Uterus (tissue), 2 donors: ENCODE results near the gene SMAD4.

Experiments
- POLR2A ChIP-seq, 2 donors: fragments of 450-650 bp; IDR thresholded peaks; one replicate each; pipeline ENCODE4 v1.6.1; 2016; ENCODE audit warnings: antibody characterized with exemption in 2 of 2, mild to moderate bottlenecking in 1 of 2, moderate library complexity in 1 of 2
- TF ChIP-seq, protein P1 (sequence below), 4 experiments: fragments of 200-600 bp in 2 of 4; fragments of 450-650 bp in 2 of 4; sonication (generic) in 2 of 4; IDR thresholded peaks; one replicate each; pipeline ENCODE4 v1.5.1; 2016 to 2019; ENCODE audit warnings: antibody characterized with exemption in 4 of 4, mild to moderate bottlenecking in 2 of 4, moderate library complexity in 1 of 4

- TF ChIP-seq, protein P1, sequence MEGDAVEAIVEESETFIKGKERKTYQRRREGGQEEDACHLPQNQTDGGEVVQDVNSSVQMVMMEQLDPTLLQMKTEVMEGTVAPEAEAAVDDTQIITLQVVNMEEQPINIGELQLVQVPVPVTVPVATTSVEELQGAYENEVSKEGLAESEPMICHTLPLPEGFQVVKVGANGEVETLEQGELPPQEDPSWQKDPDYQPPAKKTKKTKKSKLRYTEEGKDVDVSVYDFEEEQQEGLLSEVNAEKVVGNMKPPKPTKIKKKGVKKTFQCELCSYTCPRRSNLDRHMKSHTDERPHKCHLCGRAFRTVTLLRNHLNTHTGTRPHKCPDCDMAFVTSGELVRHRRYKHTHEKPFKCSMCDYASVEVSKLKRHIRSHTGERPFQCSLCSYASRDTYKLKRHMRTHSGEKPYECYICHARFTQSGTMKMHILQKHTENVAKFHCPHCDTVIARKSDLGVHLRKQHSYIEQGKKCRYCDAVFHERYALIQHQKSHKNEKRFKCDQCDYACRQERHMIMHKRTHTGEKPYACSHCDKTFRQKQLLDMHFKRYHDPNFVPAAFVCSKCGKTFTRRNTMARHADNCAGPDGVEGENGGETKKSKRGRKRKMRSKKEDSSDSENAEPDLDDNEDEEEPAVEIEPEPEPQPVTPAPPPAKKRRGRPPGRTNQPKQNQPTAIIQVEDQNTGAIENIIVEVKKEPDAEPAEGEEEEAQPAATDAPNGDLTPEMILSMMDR (IDR thresholded peaks at IDR 0.05): no peak
- TF ChIP-seq POLR2A (IDR thresholded peaks at IDR 0.05): no peak
Observed at GRCh38 chr18:51032193-51032592, 2.2 kb downstream of the SMAD4 start.
